Esophagus squamous epithelium (tissue), 5 donors: ENCODE measurements around the gene FOXB2. TPM values are rescaled to one million over a fixed set of nuclear protein-coding genes. Genes with fewer than 3 reads are reported as not detected.
A peak's percentile ranks its signal among the peaks of the same experiment; 100 is the strongest.

Source experiments
- DNase-seq: peaks from one replicate; lab custom pipeline; 2025; lab: John Stamatoyannopoulos, UW
- H3K27ac ChIP-seq, 4 donors: fragments of 200-600 bp; sonication (generic); one replicate each; pipeline ENCODE4 v1.5.1; 2016 to 2019; ENCODE audit warnings: mild to moderate bottlenecking in 1 of 4
- H3K27me3 ChIP-seq, 4 donors: fragments of 200-600 bp; sonication (generic); 1 replicate in 3 of 4; 2 replicates in 1 of 4; pipeline versions ENCODE4 v1.5.1 to v1.6.0; 2017 to 2021; ENCODE audit warnings: antibody characterized with exemption in 1 of 4
- H3K36me3 ChIP-seq, 3 donors: fragments of 200-600 bp; sonication (generic); one replicate each; pipeline ENCODE4 v1.5.1; 2016 to 2019
- H3K4me1 ChIP-seq, 3 donors: fragments of 200-600 bp; sonication (generic); one replicate each; pipeline ENCODE4 v1.5.1; 2017 to 2019
- H3K4me3 ChIP-seq, 4 donors: fragments of 200-600 bp; sonication (generic); 1 replicate in 3 of 4; 2 replicates in 1 of 4; pipeline ENCODE4 v1.5.1; 2016 to 2019; ENCODE audit warnings: mild to moderate bottlenecking in 2 of 4, moderate library complexity in 1 of 4
- H3K9me3 ChIP-seq, 3 donors: fragments of 200-600 bp; sonication (generic); one replicate each; pipeline ENCODE4 v1.5.1; 2016 to 2019
- POLR2A ChIP-seq, 4 donors: fragments of 450-650 bp; IDR thresholded peaks; one replicate each; pipeline ENCODE4 v1.6.1; 2017; ENCODE audit warnings: antibody characterized with exemption in 4 of 4, mild to moderate bottlenecking in 4 of 4, moderate library complexity in 3 of 4
- WGBS, 2 donors: methylation state at CpG; one replicate each; pipeline ENCODE4 v1.1.5; 2018; 5-methylcytosine and 5-hydroxymethylcytosine counted together
- intact Hi-C: fragments of 100-400 bp; cut with DNase I; formaldehyde crosslinking; loops from one replicate; pipeline ENCODE4 v1.15.0; 2022
- total RNA-seq, 4 donors: library from RNA; depleted of rRNA; stranded (reverse); fragments of >200 nt; gene quantifications; one replicate each; pipeline ENCODE4 v1.1.0, GENCODE V29; 2016
- TF ChIP-seq, protein P1 (sequence below), 6 experiments: fragments of 450-650 bp in 4 of 6; fragments of 200-600 bp in 2 of 6; sonication (generic) in 2 of 6; IDR thresholded peaks; one replicate each; pipeline ENCODE4 v1.5.1; 2016 to 2019; ENCODE audit warnings: antibody characterized with exemption in 6 of 6, mild to moderate bottlenecking in 4 of 6, moderate library complexity in 4 of 6
- donor health status: DM: yes; HTN: yes; CAD: no.

The FOXB2 gene
- total RNA-seq, 4 donors from 2014 or later = not detected

DNA sequence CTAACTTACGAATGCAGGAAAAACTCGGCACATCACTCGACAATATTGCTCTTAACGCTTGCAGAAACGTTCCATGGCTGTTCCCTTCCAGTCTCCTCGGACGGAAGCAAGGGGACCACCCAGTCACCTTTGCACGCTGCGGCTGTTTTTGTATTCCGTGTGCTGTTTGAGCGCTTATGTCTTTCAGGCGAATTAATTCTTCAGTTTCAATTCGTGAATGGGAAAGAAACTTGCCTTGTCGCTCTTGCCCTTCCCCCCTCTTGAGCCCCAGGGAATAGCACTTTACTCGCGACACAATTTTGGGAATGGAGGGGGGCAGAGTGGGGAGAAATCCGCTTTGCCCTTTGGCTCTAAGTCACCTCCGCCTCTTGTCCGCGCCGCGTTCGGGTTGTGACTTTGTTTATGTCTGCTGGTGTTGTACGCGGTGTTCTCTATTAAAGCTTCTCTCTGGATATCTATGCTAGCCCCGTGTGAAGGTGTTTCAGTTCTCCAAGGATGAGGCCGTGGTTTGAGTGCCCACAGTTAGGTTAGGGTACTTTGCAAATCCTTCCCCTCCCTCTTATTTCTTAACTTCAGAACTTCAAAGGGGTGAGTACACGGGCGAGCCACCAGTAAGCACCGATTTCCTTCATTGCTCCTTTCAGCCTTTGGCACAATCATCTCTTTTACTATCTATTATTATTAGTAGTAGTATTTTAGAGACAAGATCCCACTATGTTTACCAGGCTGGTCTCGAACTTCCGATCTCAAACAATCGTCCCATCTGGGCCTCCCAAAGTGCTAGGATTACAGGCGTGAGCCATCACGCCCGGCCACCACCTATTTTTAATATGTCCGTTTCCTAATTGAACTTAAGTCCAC is 2.7 kb downstream of the FOXB2 start:
- Histone ChIP-seq H3K27ac (no peak overlapping the region), H3K27me3 (peaks cover 42 to 100% (median 53%) of the 10 kb centered on the region in 4 donors), H3K9me3 (no peaks in the 10 kb centered on the region), H3K4me3 (peak overlapping the region in 1 of 4 donors; percentile 19), H3K36me3 (no peaks in the 10 kb centered on the region), H3K4me1 (peaks cover 11 to 53% (median 13%) of the 10 kb centered on the region in 3 donors)
- TF ChIP-seq POLR2A (IDR thresholded peaks at IDR 0.05) = no peak
- TF ChIP-seq, protein P1, sequence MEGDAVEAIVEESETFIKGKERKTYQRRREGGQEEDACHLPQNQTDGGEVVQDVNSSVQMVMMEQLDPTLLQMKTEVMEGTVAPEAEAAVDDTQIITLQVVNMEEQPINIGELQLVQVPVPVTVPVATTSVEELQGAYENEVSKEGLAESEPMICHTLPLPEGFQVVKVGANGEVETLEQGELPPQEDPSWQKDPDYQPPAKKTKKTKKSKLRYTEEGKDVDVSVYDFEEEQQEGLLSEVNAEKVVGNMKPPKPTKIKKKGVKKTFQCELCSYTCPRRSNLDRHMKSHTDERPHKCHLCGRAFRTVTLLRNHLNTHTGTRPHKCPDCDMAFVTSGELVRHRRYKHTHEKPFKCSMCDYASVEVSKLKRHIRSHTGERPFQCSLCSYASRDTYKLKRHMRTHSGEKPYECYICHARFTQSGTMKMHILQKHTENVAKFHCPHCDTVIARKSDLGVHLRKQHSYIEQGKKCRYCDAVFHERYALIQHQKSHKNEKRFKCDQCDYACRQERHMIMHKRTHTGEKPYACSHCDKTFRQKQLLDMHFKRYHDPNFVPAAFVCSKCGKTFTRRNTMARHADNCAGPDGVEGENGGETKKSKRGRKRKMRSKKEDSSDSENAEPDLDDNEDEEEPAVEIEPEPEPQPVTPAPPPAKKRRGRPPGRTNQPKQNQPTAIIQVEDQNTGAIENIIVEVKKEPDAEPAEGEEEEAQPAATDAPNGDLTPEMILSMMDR (IDR thresholded peaks at IDR 0.05) = no peak
- intact Hi-C loops = no loop called here
- 15 to 20% methylated on average over 37 of the region's 37 CpGs for WGBS, 2 donors
- DNase-seq = no peak

DNA sequence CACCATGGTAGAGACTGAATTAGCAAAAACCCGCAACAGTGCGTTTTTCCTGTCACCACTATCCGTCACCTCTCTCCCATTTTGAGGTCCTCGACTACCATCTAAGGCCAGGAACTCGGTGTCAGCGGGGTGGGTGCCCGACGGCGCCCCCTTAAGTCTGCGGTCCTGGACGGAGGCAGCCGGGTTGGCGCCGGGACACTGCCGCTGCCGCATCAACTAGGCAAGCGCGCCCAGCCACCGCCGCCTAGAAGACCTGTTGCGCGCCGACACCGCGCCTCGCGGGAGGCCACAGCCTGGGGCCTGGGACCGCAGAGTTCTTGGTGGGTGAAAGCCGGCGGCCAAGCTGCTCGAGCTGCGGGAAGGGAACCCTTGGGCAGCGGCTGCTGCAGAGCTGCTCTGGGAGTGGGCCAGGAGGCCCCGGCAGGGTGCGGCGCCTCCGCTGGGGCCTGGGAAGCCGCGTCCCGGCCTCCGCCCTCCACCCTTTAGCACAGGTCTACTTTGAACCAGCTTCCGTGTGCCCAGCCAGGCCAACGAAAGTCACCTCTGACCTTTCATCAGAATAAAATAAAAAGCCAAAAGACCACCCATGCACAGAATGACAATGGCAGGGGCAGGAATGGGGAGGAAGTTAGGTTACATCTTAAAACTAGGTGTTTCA is 3.5 kb downstream of the FOXB2 start:
- Histone ChIP-seq H3K4me1 (peaks cover 11 to 53% (median 13%) of the 10 kb centered on the region in 3 donors), H3K36me3 (no peaks in the 10 kb centered on the region), H3K27ac (no peak overlapping the region), H3K27me3 (peaks cover 42 to 100% (median 52%) of the 10 kb centered on the region in 4 donors), H3K9me3 (no peaks in the 10 kb centered on the region), H3K4me3 (no peak overlapping the region)
- DNase-seq = no peak
- 13 to 50% methylated on average over 3 to 8 of the region's 43 CpGs for WGBS, 2 donors
- intact Hi-C loops = no loop called here
- TF ChIP-seq, protein P1 (IDR thresholded peaks at IDR 0.05) = no peak
- no peak for TF ChIP-seq POLR2A (IDR thresholded peaks at IDR 0.05)

DNA sequence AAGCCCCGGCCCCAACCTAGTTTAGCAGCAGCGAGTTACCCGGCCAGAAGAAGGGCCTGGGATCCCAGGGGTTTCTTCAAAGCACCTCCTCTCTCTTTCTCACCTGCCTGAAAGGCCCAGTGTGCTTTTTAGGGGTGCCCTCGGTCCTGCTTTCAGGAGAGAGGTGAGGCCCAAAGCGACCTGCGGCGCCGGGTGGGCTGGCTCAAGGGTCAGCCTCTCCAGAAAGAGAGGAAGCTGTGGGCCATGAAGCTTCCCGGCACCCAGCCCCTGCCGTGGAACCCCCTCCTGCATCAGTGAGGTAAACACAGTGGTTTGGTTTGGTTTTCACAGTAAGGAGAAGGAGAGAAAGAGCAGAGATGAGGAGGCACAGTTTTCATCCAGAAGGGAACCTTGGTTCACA is 4.3 kb downstream of the FOXB2 start:
- H3K36me3 ChIP-seq = no peaks in the 10 kb centered on the region
- H3K27ac ChIP-seq = no peak overlapping the region
- H3K4me1 ChIP-seq = peaks cover 11 to 45% (median 12%) of the 10 kb centered on the region in 3 donors
- H3K9me3 ChIP-seq = no peaks in the 10 kb centered on the region
- no peak for TF ChIP-seq POLR2A (IDR thresholded peaks at IDR 0.05)
- TF ChIP-seq, protein P1 (IDR thresholded peaks at IDR 0.05) = no peak
- intact Hi-C loops = no loop called here
- 59 to 72% methylated on average over 9 of the region's 10 CpGs for WGBS, 2 donors
- H3K4me3 ChIP-seq = no peak overlapping the region
- no peak for DNase-seq
- H3K27me3 ChIP-seq = peaks cover 35 to 100% (median 46%) of the 10 kb centered on the region in 4 donors

DNA sequence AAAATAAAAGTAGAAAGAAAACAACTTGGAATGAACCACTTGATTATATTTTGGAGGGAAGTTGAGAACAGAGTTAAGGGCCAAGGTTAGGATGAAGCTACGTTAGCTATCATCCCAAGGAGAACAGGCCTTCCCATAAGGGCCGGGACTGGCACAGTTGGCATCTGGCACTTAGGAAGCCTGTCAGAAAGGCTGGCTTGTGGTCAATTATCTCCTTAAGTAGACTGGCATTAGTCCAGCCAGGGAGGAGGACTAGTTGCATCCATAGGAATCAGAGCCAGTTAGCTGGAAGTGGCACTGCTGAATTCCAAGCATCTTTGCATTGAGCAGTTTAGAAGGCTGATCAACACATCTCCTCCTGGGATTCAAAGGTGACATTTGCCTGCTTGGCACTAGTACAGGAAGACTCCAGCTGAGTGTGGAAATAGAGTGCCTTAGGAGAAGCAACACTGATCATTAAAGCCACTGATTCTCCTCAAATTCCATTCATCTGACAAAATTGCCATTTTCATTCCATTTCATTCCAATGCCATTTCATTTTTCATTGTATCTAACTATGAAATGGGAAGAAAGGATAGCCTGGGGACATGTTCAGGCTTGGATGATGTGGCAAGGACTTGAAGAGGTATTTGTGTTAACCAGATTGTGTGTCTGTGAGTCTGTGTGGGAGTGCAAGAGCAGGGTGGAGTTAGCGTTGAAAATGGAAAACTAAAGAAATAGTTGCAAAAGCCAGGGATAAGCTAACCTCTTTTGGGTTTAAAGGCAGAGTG is 5.5 kb downstream of the FOXB2 start:
- TF ChIP-seq, protein P1 (IDR thresholded peaks at IDR 0.05) = no peak
- TF ChIP-seq POLR2A (IDR thresholded peaks at IDR 0.05) = no peak
- Histone ChIP-seq H3K36me3 (no peaks in the 10 kb centered on the region), H3K27ac (no peak overlapping the region), H3K4me3 (no peak overlapping the region), H3K27me3 (peaks cover 23 to 88% (median 35%) of the 10 kb centered on the region in 4 donors), H3K9me3 (no peaks in the 10 kb centered on the region), H3K4me1 (peaks cover 8 to 33% (median 11%) of the 10 kb centered on the region in 3 donors)
- intact Hi-C loops = no loop called here
- 67 to 69% methylated on average over 3 of the region's 3 CpGs for WGBS, 2 donors
- DNase-seq = no peak
